OCI-M1 (cell line): ENCODE measurements around the gene MRGPRF.

Experiments used
- DNase-seq: peaks from one replicate; lab custom pipeline; 2025; lab: John Stamatoyannopoulos, UW

MRGPRF gene, protein sequence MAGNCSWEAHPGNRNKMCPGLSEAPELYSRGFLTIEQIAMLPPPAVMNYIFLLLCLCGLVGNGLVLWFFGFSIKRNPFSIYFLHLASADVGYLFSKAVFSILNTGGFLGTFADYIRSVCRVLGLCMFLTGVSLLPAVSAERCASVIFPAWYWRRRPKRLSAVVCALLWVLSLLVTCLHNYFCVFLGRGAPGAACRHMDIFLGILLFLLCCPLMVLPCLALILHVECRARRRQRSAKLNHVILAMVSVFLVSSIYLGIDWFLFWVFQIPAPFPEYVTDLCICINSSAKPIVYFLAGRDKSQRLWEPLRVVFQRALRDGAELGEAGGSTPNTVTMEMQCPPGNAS

DNA sequence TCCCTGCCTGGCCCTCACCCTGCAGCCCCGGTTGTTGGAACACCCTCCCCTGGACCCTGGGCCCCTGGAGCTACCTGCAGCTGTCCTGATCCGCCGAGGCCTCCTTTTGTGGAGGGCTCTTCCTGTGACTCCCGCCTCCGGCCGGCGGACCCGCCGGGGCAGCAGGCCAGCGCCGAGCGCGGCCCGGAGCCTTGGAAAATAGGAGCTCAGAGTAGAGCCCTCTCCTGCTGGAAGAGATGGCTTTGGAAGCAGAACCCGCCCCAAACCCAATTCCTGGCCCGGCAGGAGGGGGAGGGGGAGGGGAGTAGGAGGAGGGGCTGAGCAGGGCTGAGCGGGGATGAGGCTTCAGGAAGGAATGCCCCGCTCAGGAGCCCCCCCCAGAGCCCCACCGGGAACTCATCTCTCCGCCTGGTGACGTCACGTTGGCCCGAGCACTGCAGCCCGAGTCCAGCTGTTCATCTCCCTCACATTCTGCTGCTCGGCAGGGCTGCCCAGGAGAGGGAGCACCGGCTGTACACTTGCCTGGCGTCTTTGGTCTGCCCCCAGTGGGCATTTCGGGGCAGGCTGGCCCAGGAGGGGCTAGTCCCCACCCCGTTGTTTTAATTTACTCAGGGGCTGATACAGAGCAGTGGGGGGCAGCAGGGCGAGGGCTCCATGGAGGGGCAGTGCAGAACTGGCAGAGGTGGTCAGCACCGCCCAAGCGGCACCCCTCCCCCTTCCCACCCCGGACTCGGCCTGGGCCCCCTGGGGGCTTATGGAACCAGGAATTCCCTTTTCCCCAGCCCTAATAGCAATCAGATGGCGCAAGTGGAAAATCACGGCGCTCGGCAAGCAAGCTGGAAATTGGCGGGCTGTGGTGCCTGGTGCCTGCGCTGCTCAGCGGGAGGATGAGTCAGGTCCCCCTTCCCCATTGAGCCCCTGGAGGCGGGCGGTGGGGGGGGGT is at the start of gene MRGPRF:
Gene MRGPRF (minus strand): TSS at position 238 of the 943 bp plus-strand sequence. CDS start 3,345 bp downstream, outside the sequence.
- no peak for DNase-seq

GRCh38 chr11:69062169-69062855 is 49.3 kb upstream of the MRGPRF start:
- DNase-seq = no peak

- no peak for DNase-seq
Observed at GRCh38 chr11:69061713-69062053, 48.6 kb upstream of the MRGPRF start.

- no peak for DNase-seq
Observed at GRCh38 chr11:69060806-69061712, 48.0 kb upstream of the MRGPRF start.

DNA sequence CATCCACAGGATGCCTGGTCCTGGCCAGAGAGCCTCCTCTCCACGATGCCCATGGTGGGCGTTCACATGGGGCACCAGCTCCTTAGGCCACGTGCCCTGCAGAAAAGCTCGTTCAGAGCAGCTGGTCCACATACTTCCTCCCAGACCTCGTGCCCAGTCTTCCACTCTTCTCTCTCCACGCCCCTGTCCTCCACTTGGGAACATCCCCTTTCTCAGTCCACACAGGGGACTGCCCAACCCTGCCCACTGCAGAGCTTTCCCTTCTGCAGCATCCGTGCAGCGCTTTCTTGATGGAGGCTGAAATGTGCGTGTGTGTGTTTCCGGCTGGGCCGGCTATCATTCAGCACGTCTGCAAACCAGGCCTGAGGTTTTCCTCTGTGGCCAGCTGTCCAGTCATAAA is 46.9 kb upstream of the MRGPRF start:
- no peak for DNase-seq

- DNase-seq = no peak
Observed at GRCh38 chr11:69059429-69059828, 46.4 kb upstream of the MRGPRF start.

- DNase-seq = no peak
Observed at GRCh38 chr11:69058511-69059270, 45.6 kb upstream of the MRGPRF start.

DNA sequence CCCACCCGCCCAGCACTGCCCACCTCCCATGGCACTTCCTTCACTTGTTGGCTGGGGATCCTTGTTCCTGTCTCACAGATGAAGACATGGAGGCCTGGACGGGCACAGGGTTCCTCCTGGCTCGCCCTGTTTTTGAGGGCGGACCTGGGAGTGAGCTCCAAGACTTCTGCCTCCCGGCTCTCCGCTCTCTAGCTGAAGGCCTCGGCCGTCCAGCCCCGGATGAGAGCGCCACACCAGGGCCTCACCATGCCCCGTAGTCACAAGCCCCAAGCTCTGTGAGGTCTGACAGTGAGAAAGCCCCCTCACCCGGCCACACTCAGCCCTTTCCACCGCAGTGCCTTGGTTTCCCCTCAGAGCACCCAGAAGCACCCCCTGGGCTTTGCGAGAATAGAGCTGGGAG is 44.8 kb upstream of the MRGPRF start:
- DNase-seq = no peak

GRCh38 chr11:69057236-69057635 is 44.2 kb upstream of the MRGPRF start:
- DNase-seq = no peak

GRCh38 chr11:69055598-69056516 is 42.8 kb upstream of the MRGPRF start:
- DNase-seq = peak; percentile 54

DNA sequence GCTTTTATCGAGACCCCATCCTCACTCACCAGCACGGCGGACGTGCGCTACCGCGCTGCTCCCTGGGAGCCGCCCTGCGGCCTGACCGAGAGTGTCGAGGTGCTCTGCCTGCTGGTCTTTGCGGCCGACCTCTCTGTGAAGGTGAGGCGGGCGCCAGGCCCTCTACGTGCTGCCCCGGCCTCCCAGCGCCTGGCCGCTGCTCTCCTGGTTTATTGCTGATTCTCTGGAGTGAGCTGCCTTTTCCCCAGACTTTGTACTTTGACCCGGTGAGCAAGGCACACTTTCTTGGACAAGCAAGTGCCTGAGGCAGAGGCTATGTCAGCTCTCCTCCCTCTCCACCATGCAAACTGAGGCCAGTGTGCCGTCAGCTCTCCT is 42.2 kb upstream of the MRGPRF start:
- no peak for DNase-seq

GRCh38 chr11:69054397-69055211 is 41.6 kb upstream of the MRGPRF start:
- DNase-seq = no peak

GRCh38 chr11:69053546-69054396 is 40.7 kb upstream of the MRGPRF start:
- no peak for DNase-seq

DNA sequence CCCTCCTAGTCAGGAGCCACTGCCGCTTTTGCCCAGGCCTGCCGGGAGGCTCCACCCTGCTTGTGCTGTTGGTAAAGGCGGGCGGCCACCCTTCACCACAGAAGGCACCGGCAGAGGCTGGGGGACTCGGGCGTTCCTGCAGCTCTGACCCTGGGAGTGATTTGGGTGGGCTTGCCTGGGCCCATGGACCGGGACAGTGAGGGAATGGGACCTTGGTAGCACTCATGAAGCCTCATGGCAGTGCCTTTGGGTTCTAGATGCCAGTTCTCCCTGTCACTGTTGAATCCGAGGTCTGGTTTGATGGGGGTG is 40.1 kb upstream of the MRGPRF start:
- no peak for DNase-seq

GRCh38 chr11:69052343-69053168 is 39.5 kb upstream of the MRGPRF start:
- no peak for DNase-seq

DNA sequence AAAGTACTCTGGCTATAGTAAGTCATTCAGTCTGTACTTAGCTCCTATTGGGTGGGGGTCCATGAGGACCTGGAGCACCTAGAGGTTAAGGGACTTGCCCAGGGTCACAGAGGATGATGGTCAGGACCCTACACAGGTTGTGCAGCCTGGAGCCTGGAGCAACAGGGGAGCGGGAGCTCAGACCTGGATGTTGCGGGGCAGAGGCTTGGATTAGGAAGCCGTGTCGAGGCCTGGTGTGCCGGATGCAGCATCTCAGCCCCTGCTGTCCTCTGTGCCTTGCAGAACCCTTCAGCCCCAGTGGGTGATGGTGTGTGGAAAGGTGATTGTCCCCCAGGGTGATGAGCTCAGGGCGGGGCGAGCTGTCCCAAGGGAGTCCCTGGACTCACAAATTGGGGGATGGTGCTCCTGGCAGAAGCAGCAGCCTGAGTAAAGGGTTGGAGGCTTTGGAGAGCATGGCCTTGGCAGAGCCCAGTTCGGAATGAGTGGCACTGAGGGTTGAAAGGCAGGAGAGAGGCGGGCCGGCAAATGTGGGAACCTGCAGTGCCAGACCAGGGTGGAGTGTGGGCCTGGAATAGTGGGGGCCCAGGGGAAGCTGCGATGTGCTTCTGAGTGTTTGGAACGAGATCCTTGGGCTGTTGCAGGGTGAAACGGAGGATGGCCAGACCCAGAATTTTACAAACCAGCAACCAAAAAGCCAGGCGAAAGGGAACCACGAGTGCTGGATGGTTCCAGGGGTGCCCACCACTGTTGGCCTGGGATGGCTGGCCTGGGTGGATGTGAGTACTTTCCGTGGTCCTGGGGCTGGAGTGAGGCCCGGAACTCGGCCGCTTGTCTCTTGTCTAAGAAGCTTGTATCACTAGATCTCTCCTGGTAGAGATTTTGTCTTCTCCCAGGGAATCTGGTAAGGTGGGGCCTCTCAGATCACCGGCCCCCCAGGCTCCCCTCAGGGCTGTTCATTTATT is 38.6 kb upstream of the MRGPRF start:
- DNase-seq = no peak
